Peyer's patch (tissue), 4 donors: Measurements from ENCODE around the gene PLAAT4. TPM values are rescaled to one million over a fixed set of nuclear protein-coding genes. Genes with fewer than 3 reads are reported as not detected.
"Not testable (repeated sequence)": the region's sequence is repeated elsewhere in the genome, so short reads cannot be mapped to it uniquely, and the experiment has no call there.

Experiments used
- DNase-seq, 3 donors: peaks; one replicate each; pipeline ENCODE4 v3.0.0-alpha.2; 2017 to 2019
- H3K27ac ChIP-seq, 4 donors: fragments of 200-600 bp; sonication (generic); one replicate each; pipeline ENCODE4 v1.5.1; 2016 to 2019
- H3K27me3 ChIP-seq, 2 donors: fragments of 200-600 bp; sonication (generic); one replicate each; pipeline ENCODE4 v1.5.1; 2019
- H3K36me3 ChIP-seq, 3 donors: fragments of 200-600 bp; sonication (generic); one replicate each; pipeline ENCODE4 v1.5.1; 2016 to 2019
- H3K4me1 ChIP-seq, 4 donors: fragments of 200-600 bp; sonication (generic); one replicate each; pipeline ENCODE4 v1.5.1; 2016 to 2019
- H3K4me3 ChIP-seq, 4 donors: fragments of 200-600 bp; sonication (generic); 1 replicate in 3 of 4; 2 replicates in 1 of 4; pipeline ENCODE4 v1.5.1; 2016 to 2019; ENCODE audit warnings: mild to moderate bottlenecking in 1 of 4
- H3K9me3 ChIP-seq, 4 donors: fragments of 200-600 bp; sonication (generic); one replicate each; pipeline ENCODE4 v1.5.1; 2016 to 2019; ENCODE audit warnings: mild to moderate bottlenecking in 1 of 4
- CTCF ChIP-seq, 6 experiments: fragments of 450-650 bp in 4 of 6; fragments of 200-600 bp in 2 of 6; sonication (generic) in 1 of 6; IDR thresholded peaks; one replicate each; pipeline ENCODE4 v1.5.1; 2017 to 2019; ENCODE audit warnings: antibody characterized with exemption in 6 of 6, mild to moderate bottlenecking in 3 of 6, moderate library complexity in 1 of 6
- POLR2A ChIP-seq, 2 donors: fragments of 450-650 bp; IDR thresholded peaks; one replicate each; pipeline ENCODE4 v1.5.1; 2017; ENCODE audit warnings: antibody characterized with exemption in 2 of 2, mild to moderate bottlenecking in 2 of 2, moderate library complexity in 2 of 2
- total RNA-seq, 4 donors: library from RNA; depleted of rRNA; stranded (reverse); fragments of >200 nt; gene quantifications; one replicate each; pipeline ENCODE4 v1.1.0, GENCODE V29; 2016

Gene PLAAT4
- total RNA-seq, 4 donors from 2014 or later: 54.5 to 179 (median 93.4) TPM

DNA sequence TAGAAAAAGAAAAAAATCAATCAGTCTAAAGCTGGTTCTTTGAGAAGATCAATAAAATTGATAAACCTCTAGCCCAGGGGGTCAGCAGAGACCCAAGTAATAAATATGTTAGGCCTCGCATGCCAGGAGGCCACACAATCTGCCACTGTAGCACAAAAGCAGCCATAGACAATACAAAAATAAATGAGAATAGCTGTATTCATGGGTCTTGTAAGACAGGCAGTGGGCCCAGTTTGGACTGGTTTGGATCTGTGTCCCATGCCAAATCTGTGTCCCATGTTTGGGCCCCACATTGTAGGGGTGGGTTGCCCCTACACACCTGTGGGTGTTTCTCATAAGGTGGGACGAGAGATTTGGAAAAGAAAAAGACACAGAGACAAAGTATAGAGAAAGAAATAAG lies 6.6 kb upstream of the PLAAT4 start:
- DNase-seq: no peak
- no peak overlapping the region for H3K4me3 ChIP-seq
- TF ChIP-seq POLR2A (IDR thresholded peaks at IDR 0.05) (no peak), CTCF (IDR thresholded peaks at IDR 0.05) (no peak)
- no peaks in the 10 kb centered on the region for H3K9me3 ChIP-seq
- H3K27ac ChIP-seq: no peak overlapping the region
- H3K36me3 ChIP-seq: no peaks in the 10 kb centered on the region
- peaks cover 0 to 15% (median 3%) of the 10 kb centered on the region in 4 donors for H3K4me1 ChIP-seq
- H3K27me3 ChIP-seq: no peaks in the 10 kb centered on the region

GRCh38 chr11:63531074-63531792 lies 5.4 kb upstream of the PLAAT4 start:
- peaks cover 6 to 28% (median 8%) of the 10 kb centered on the region in 4 donors for H3K4me1 ChIP-seq
- H3K27me3 ChIP-seq, H3K36me3 ChIP-seq, H3K4me3 ChIP-seq, H3K9me3 ChIP-seq: not testable (repeated sequence)
- peak overlapping the region; percentile 52 to 81 (median 61) for H3K27ac ChIP-seq
- DNase-seq: peak in 2 of 3 donors; percentile 78 to 81

- peak overlapping the region; percentile 40 to 81 (median 61) for H3K27ac ChIP-seq
- no peaks in the 10 kb centered on the region for H3K27me3 ChIP-seq
Observed at GRCh38 chr11:63532117-63532516, 4.5 kb upstream of the PLAAT4 start.

DNA sequence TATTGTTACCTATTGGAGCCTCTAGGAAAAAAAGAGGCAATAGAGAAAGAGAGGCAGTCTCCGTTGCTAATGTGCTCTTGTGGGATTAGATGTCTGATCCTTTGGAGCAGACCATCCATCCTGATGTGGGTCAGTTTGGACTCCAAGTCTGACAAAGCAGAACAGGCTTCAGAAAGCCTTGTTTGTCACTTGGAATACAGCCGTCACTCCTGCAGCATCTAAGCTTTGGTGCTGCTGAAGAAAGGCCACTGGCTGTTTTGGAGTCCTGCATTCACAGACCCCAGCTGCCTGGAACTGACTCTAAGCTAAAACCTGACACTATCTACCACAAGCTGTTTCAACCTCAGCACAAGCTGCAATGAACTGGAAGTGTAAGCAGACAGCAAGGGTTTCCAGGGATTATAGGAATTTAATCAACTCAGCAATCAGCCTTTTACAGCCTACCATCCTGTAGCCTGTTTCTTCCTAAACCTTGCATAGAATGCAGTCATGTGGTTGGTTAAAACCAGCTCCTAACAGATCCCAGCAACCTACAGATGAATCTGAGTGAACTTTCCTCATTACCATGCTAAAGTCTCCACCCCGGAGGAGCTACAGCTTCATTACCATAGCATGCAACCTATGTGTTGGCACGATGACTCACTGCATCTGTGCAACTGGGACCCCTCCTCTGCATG lies 3.7 kb upstream of the PLAAT4 start:
- DNase-seq: no peak
- no peaks in the 10 kb centered on the region for H3K27me3 ChIP-seq
- H3K4me3 ChIP-seq: no peak overlapping the region
- H3K4me1 ChIP-seq: peaks cover 8 to 34% (median 14%) of the 10 kb centered on the region in 4 donors
- peak overlapping the region in 3 of 4 donors; percentile 4 to 81 (median 55) for H3K27ac ChIP-seq
- H3K36me3 ChIP-seq: no peaks in the 10 kb centered on the region
- TF ChIP-seq CTCF (IDR thresholded peaks at IDR 0.05): no peak
- no peak for TF ChIP-seq POLR2A (IDR thresholded peaks at IDR 0.05)
- no peaks in the 10 kb centered on the region for H3K9me3 ChIP-seq

More at GRCh38 chr11:63532117-63532516, 4.5 kb upstream of the PLAAT4 start:
- Histone ChIP-seq H3K9me3 (no peaks in the 10 kb centered on the region), H3K36me3 (no peaks in the 10 kb centered on the region), H3K4me3 (no peak overlapping the region), H3K4me1 (peaks cover 7 to 29% (median 8%) of the 10 kb centered on the region in 4 donors)
- no peak for DNase-seq
- TF ChIP-seq CTCF (IDR thresholded peaks at IDR 0.05): no peak
- no peak for TF ChIP-seq POLR2A (IDR thresholded peaks at IDR 0.05)

- no peak for DNase-seq
- H3K4me3 ChIP-seq: no peak overlapping the region
- H3K4me1 ChIP-seq: peaks cover 8 to 43% (median 22%) of the 10 kb centered on the region in 4 donors
- no peaks in the 10 kb centered on the region for H3K9me3 ChIP-seq
- TF ChIP-seq CTCF (IDR thresholded peaks at IDR 0.05) (no peak), POLR2A (IDR thresholded peaks at IDR 0.05) (no peak)
- peaks cover 0 to 3% (median 0%) of the 10 kb centered on the region in 3 donors for H3K36me3 ChIP-seq
- peak overlapping the region; percentile 55 to 92 (median 84) for H3K27ac ChIP-seq
- H3K27me3 ChIP-seq: no peaks in the 10 kb centered on the region
Observed at GRCh38 chr11:63534076-63534475, 2.5 kb upstream of the PLAAT4 start.

GRCh38 chr11:63534895-63535461 lies 1.6 kb upstream of the PLAAT4 start:
- H3K36me3 ChIP-seq: peaks cover 0 to 4% (median 0%) of the 10 kb centered on the region in 3 donors
- peaks cover 8 to 44% (median 22%) of the 10 kb centered on the region in 4 donors for H3K4me1 ChIP-seq
- no peak overlapping the region for H3K4me3 ChIP-seq
- TF ChIP-seq POLR2A (IDR thresholded peaks at IDR 0.05): no peak
- no peak for TF ChIP-seq CTCF (IDR thresholded peaks at IDR 0.05)
- H3K9me3 ChIP-seq: no peaks in the 10 kb centered on the region
- H3K27ac ChIP-seq: peak overlapping the region; percentile 76 to 92 (median 84)
- no peak for DNase-seq
- no peaks in the 10 kb centered on the region for H3K27me3 ChIP-seq
